H1 (cell line): ENCODE measurements around the gene RALA.

Experiments used
- KDM5A ChIP-seq: fragments of 200-600 bp; IDR thresholded peaks from 2 replicates; pipeline ENCODE4 v1.7.1; 2012; ENCODE audit warnings: mild to moderate bottlenecking, low read length, inconsistent platforms, mixed read lengths
- NRF1 ChIP-seq: IDR thresholded peaks from 2 replicates; pipeline ENCODE4 v1.6.1; 2011; ENCODE audit warnings: mild to moderate bottlenecking, low read depth, low read length, improper control_type of control experiment
- PHF8 ChIP-seq: fragments of 200-600 bp; sonication (generic); conservative IDR thresholded peaks from 2 replicates; pipeline ENCODE4 v1.7.1; 2012; ENCODE audit warnings: low read depth, mild to moderate bottlenecking, inconsistent platforms, low read length, moderate library complexity
- POLR2AphosphoS5 ChIP-seq: IDR thresholded peaks from 2 replicates; pipeline ENCODE4 v1.6.1; 2011; ENCODE audit warnings: low read depth, low read length
- SP1 ChIP-seq: IDR thresholded peaks from 2 replicates; pipeline ENCODE4 v1.6.1; 2011; ENCODE audit warnings: low read depth, low read length
- ZNF274 ChIP-seq: IDR thresholded peaks from 2 replicates; pipeline ENCODE4 v1.7.0; 2012; ENCODE audit warnings: low read length, borderline replicate concordance; ENCODE audit errors: extremely low read depth
- TF ChIP-seq, protein P1 (sequence below), 3 experiments: IDR thresholded peaks; 1 replicate in 2 of 3; 2 replicates in 1 of 3; pipeline versions ENCODE4 v1.5.1 to v1.6.1; 2011; ENCODE audit warnings: low read length in 3 of 3, mild to moderate bottlenecking in 3 of 3, inconsistent platforms in 2 of 3, low read depth in 1 of 3, moderate library complexity in 1 of 3; ENCODE audit not compliant: insufficient read depth in 1 of 3; ENCODE audit errors: control extremely low read depth in 1 of 3
- TF ChIP-seq, protein P2 (sequence below): IDR thresholded peaks from 2 replicates; pipeline ENCODE4 v1.6.1; 2011; ENCODE audit warnings: low read depth, mild to moderate bottlenecking, low read length; ENCODE audit not compliant: insufficient read depth

DNA sequence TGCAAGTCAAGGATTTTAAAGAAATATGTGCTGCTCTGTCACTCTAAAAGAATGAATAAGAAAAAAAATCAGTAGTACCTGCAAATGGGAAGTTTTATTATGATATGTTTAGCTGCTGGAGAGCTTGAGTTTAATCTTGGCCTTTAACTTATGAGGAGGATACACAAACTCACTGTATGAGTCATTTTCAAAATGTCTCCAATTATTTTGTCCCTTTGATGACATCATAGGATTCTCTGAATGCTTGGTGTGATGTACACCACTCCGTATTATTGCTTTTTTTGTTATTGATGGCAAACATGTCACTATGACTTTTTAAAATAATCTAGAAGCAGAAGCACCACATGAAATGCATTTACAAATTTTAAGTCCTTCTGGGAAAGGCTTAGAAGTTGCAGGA is 125.8 kb downstream of the RALA start:
- TF ChIP-seq KDM5A: no peak
- no peak for TF ChIP-seq POLR2AphosphoS5
- TF ChIP-seq, protein P1, sequence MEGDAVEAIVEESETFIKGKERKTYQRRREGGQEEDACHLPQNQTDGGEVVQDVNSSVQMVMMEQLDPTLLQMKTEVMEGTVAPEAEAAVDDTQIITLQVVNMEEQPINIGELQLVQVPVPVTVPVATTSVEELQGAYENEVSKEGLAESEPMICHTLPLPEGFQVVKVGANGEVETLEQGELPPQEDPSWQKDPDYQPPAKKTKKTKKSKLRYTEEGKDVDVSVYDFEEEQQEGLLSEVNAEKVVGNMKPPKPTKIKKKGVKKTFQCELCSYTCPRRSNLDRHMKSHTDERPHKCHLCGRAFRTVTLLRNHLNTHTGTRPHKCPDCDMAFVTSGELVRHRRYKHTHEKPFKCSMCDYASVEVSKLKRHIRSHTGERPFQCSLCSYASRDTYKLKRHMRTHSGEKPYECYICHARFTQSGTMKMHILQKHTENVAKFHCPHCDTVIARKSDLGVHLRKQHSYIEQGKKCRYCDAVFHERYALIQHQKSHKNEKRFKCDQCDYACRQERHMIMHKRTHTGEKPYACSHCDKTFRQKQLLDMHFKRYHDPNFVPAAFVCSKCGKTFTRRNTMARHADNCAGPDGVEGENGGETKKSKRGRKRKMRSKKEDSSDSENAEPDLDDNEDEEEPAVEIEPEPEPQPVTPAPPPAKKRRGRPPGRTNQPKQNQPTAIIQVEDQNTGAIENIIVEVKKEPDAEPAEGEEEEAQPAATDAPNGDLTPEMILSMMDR (IDR thresholded peaks at IDR 0.05; ENCODE audit: control extremely low read depth in 1 of 3, insufficient read depth in 1 of 3, low read depth in 1 of 3, low read length in 3 of 3): no peak
- no peak for TF ChIP-seq PHF8
- no peak for TF ChIP-seq SP1
- TF ChIP-seq, protein P2, sequence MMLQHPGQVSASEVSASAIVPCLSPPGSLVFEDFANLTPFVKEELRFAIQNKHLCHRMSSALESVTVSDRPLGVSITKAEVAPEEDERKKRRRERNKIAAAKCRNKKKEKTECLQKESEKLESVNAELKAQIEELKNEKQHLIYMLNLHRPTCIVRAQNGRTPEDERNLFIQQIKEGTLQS: no peak
- no peak for TF ChIP-seq NRF1
- TF ChIP-seq ZNF274: no peak
